SU-DHL-6 (cell line): ENCODE data around the gene CDYL2.
"Not testable (repeated sequence)": the region's sequence is repeated elsewhere in the genome, so short reads cannot be mapped to it uniquely, and the experiment has no call there.

ENCODE experiments used
- H2AFZ ChIP-seq: fragments of 200-600 bp; sonication (generic); 2 replicates; pipeline ENCODE4 v1.6.1; 2014; ENCODE audit warnings: low read depth, mild to moderate bottlenecking, moderate library complexity, mixed read lengths, antibody characterized with exemption, low read length; ENCODE audit not compliant: severe bottlenecking
- H3F3A ChIP-seq: fragments of 200-600 bp; shearing (Covaris generic); 2 replicates; pipeline ENCODE4 v1.6.0; 2016; ENCODE audit warnings: antibody characterized with exemption, mild to moderate bottlenecking; ENCODE audit not compliant: insufficient read depth
- H3K27ac ChIP-seq: fragments of 200-600 bp; sonication (generic); 2 replicates; pipeline ENCODE4 v1.5.1; 2016; ENCODE audit warnings: low read depth, mild to moderate bottlenecking, low read length, moderate library complexity, mixed read lengths
- H3K27me3 ChIP-seq: fragments of 200-600 bp; sonication (generic), shearing (Covaris generic); 2 replicates; pipeline ENCODE4 v1.6.0; 2014; ENCODE audit warnings: mild to moderate bottlenecking, low read length
- H3K36me3 ChIP-seq: fragments of 200-600 bp; sonication (generic); 2 replicates; pipeline ENCODE4 v1.6.1; 2014; ENCODE audit warnings: mild to moderate bottlenecking, low read length, mixed read lengths
- H3K4me2 ChIP-seq: fragments of 300-600, 200-600 bp; shearing (Covaris generic), sonication (generic); 2 replicates; pipeline ENCODE4 v1.6.0; 2014; ENCODE audit warnings: low read length, low read depth, mild to moderate bottlenecking; ENCODE audit not compliant: poor library complexity, severe bottlenecking
- H3K4me3 ChIP-seq: fragments of 200-600 bp; sonication (generic); 2 replicates; pipeline ENCODE4 v1.5.1; 2014; ENCODE audit warnings: antibody characterized with exemption, low read length, mild to moderate bottlenecking, mixed read lengths; ENCODE audit not compliant: insufficient read depth, poor library complexity, severe bottlenecking
- H3K79me2 ChIP-seq: fragments of 200-600 bp; sonication (generic); 2 replicates; pipeline ENCODE4 v1.6.1; 2014; ENCODE audit warnings: mild to moderate bottlenecking, low read length, moderate library complexity; ENCODE audit not compliant: insufficient read depth
- H3K9ac ChIP-seq: fragments of 200-600 bp; sonication (generic); 2 replicates; pipeline ENCODE4 v1.7.0; 2014; ENCODE audit warnings: mild to moderate bottlenecking, low read length
- H3K9me2 ChIP-seq: fragments of 200-600 bp; sonication (generic); replicated peaks from 2 replicates; pipeline ENCODE4 v1.6.1; 2014; ENCODE audit warnings: low read length; ENCODE audit not compliant: insufficient read depth
- H3K9me3 ChIP-seq: fragments of 200-600 bp; sonication (generic); 2 replicates; pipeline ENCODE4 v1.6.1; 2014; ENCODE audit warnings: low read length, mixed read lengths; ENCODE audit not compliant: insufficient read depth
- H4K20me1 ChIP-seq: fragments of 200-600 bp; sonication (generic); 2 replicates; pipeline ENCODE4 v1.6.1; 2014; ENCODE audit warnings: low read depth, mild to moderate bottlenecking, antibody characterized with exemption, low read length, moderate library complexity, mixed read lengths
- EZH2phosphoT487 ChIP-seq: fragments of 200-600 bp; sonication (generic), shearing (Covaris generic); conservative IDR thresholded peaks from 2 replicates; pipeline ENCODE4 v1.6.1; 2018; ENCODE audit warnings: mild to moderate bottlenecking, antibody characterized with exemption, low read length, moderate library complexity, mixed read lengths
- TF ChIP-seq, protein P1 (sequence below): fragments of 200-600 bp; sonication (generic); IDR thresholded peaks from one replicate; pipeline ENCODE4 v1.5.1; 2017; ENCODE audit warnings: antibody characterized with exemption, mild to moderate bottlenecking, low read length, moderate library complexity; ENCODE audit not compliant: insufficient read depth, poor library complexity, severe bottlenecking

CDYL2 gene

GRCh38 chr16:80819988-80820387 lies 15.6 kb upstream of the CDYL2 start:
- H3K4me2 ChIP-seq: no peak overlapping the region
- no peak overlapping the region for H3K27ac ChIP-seq
- 0 out of 2 replicates have a peak, but pooled peaks cover 3% of the 10 kb centered on the region for H3K9me3 ChIP-seq
- H3F3A ChIP-seq: no peaks in the 10 kb centered on the region
- no peak overlapping the region for H3K4me3 ChIP-seq
- H4K20me1 ChIP-seq: no peaks in the 10 kb centered on the region; the same call in 1 of the 2 replicates
- no peak overlapping the region for H2AFZ ChIP-seq
- H3K27me3 ChIP-seq: no peaks in the 10 kb centered on the region
- H3K79me2 ChIP-seq: no peaks in the 10 kb centered on the region
- H3K36me3 ChIP-seq: no peaks in the 10 kb centered on the region
- no peaks in the 10 kb centered on the region for H3K9me2 ChIP-seq
- no peak overlapping the region for H3K9ac ChIP-seq
- no peak for TF ChIP-seq EZH2phosphoT487
- TF ChIP-seq, protein P1, sequence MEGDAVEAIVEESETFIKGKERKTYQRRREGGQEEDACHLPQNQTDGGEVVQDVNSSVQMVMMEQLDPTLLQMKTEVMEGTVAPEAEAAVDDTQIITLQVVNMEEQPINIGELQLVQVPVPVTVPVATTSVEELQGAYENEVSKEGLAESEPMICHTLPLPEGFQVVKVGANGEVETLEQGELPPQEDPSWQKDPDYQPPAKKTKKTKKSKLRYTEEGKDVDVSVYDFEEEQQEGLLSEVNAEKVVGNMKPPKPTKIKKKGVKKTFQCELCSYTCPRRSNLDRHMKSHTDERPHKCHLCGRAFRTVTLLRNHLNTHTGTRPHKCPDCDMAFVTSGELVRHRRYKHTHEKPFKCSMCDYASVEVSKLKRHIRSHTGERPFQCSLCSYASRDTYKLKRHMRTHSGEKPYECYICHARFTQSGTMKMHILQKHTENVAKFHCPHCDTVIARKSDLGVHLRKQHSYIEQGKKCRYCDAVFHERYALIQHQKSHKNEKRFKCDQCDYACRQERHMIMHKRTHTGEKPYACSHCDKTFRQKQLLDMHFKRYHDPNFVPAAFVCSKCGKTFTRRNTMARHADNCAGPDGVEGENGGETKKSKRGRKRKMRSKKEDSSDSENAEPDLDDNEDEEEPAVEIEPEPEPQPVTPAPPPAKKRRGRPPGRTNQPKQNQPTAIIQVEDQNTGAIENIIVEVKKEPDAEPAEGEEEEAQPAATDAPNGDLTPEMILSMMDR: no peak

- TF ChIP-seq, protein P1: no peak
- no peak for TF ChIP-seq EZH2phosphoT487
- H3F3A ChIP-seq: no peaks in the 10 kb centered on the region
- no peak overlapping the region for H3K4me2 ChIP-seq
- no peaks in the 10 kb centered on the region for H3K79me2 ChIP-seq
- H3K4me3 ChIP-seq: no peak overlapping the region
- H4K20me1 ChIP-seq: no peaks in the 10 kb centered on the region; the same call in 1 of the 2 replicates
- no peak overlapping the region for H3K27ac ChIP-seq
- no peaks in the 10 kb centered on the region for H3K27me3 ChIP-seq
- no peaks in the 10 kb centered on the region for H3K36me3 ChIP-seq
- 0 out of 2 replicates have a peak, but pooled peaks cover 3% of the 10 kb centered on the region for H3K9me3 ChIP-seq
- no peak overlapping the region for H3K9ac ChIP-seq
- no peaks in the 10 kb centered on the region for H3K9me2 ChIP-seq
- no peak overlapping the region for H2AFZ ChIP-seq
These were observed 12.0 kb upstream of the CDYL2 start for GRCh38 chr16:80816356-80816755.

- not testable (repeated sequence) for H3K9me3 ChIP-seq, H3K36me3 ChIP-seq, H3K27ac ChIP-seq
These were observed 10.9 kb upstream of the CDYL2 start for GRCh38 chr16:80815278-80815677.

GRCh38 chr16:80812593-80812992 lies 8.2 kb upstream of the CDYL2 start:
- no peaks in the 10 kb centered on the region for H3K79me2 ChIP-seq
- H3K9me3 ChIP-seq: 0 out of 2 replicates have a peak, but pooled peaks cover 3% of the 10 kb centered on the region
- no peaks in the 10 kb centered on the region for H3K36me3 ChIP-seq
- no peaks in the 10 kb centered on the region for H3K27me3 ChIP-seq
- no peaks in the 10 kb centered on the region for H3F3A ChIP-seq
- no peak overlapping the region for H2AFZ ChIP-seq
- H3K9me2 ChIP-seq: no peaks in the 10 kb centered on the region
- no peak overlapping the region for H3K9ac ChIP-seq
- H3K4me2 ChIP-seq: no peak overlapping the region
- H3K27ac ChIP-seq: no peak overlapping the region
- TF ChIP-seq EZH2phosphoT487: no peak
- TF ChIP-seq, protein P1: no peak
- H4K20me1 ChIP-seq: no peaks in the 10 kb centered on the region
- H3K4me3 ChIP-seq: no peak overlapping the region

More at GRCh38 chr16:80815278-80815677, 10.9 kb upstream of the CDYL2 start:
- not testable (repeated sequence) for H3K79me2 ChIP-seq, H3K9me2 ChIP-seq, H3K4me2 ChIP-seq, H4K20me1 ChIP-seq, H3F3A ChIP-seq, H3K9ac ChIP-seq, H3K4me3 ChIP-seq, H3K27me3 ChIP-seq, H2AFZ ChIP-seq
